Measurements from ENCODE around the gene KANSL1.

KANSL1 gene

DNA sequence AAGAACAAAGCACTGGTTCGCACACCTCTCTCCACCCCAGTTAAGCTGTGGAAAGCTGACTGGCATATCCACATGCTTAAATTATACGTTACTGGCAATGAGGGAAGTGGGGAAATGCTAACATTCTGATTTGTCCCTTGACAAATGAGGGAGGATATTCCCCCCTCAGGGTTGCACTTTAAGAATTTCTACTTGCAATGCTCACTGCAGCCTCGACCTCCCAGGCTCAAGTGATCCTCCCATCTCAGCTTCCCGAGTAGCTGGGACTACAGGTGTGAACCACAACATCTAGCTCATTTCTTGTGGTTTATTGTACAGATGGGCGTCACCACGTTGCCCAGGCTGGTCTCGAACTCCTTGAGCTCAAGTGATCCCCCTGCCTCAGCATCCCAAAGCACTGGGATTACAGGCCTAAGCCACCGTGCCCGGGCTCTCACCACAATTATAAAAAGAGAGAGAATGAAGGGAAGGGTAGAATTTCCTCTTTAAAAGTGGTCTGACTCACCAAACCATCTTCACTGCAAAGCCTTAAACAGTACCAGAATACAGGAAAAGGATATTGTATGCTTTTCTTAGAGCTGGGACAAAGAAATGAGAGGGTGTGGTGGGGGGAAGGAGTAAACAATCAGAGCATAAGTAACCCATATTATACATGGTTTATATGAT, 38.9 kb downstream of the KANSL1 start:
- TF ChIP-seq RAD21 (IDR thresholded peaks at IDR 0.05; ENCODE audit: low read depth): no peak
- TF ChIP-seq, protein P1, sequence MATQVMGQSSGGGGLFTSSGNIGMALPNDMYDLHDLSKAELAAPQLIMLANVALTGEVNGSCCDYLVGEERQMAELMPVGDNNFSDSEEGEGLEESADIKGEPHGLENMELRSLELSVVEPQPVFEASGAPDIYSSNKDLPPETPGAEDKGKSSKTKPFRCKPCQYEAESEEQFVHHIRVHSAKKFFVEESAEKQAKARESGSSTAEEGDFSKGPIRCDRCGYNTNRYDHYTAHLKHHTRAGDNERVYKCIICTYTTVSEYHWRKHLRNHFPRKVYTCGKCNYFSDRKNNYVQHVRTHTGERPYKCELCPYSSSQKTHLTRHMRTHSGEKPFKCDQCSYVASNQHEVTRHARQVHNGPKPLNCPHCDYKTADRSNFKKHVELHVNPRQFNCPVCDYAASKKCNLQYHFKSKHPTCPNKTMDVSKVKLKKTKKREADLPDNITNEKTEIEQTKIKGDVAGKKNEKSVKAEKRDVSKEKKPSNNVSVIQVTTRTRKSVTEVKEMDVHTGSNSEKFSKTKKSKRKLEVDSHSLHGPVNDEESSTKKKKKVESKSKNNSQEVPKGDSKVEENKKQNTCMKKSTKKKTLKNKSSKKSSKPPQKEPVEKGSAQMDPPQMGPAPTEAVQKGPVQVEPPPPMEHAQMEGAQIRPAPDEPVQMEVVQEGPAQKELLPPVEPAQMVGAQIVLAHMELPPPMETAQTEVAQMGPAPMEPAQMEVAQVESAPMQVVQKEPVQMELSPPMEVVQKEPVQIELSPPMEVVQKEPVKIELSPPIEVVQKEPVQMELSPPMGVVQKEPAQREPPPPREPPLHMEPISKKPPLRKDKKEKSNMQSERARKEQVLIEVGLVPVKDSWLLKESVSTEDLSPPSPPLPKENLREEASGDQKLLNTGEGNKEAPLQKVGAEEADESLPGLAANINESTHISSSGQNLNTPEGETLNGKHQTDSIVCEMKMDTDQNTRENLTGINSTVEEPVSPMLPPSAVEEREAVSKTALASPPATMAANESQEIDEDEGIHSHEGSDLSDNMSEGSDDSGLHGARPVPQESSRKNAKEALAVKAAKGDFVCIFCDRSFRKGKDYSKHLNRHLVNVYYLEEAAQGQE (IDR thresholded peaks at IDR 0.05; ENCODE audit: low read depth): no peak
- no peak for TF ChIP-seq EGR1 (IDR thresholded peaks at IDR 0.05)
- TF ChIP-seq TAF1 (IDR thresholded peaks at IDR 0.05; ENCODE audit: low read depth): no peak
- TF ChIP-seq CREB1 (IDR thresholded peaks at IDR 0.05; ENCODE audit: low read depth): no peak
- no peak for TF ChIP-seq EP300 (IDR thresholded peaks at IDR 0.05; ENCODE audit: borderline replicate concordance)
- TF ChIP-seq TCF12 (IDR thresholded peaks at IDR 0.05; ENCODE audit: low read depth): no peak
- TF ChIP-seq YY1 (IDR thresholded peaks at IDR 0.05; ENCODE audit: low read depth): no peak
- no peak for TF ChIP-seq FOXM1 (IDR thresholded peaks at IDR 0.05; ENCODE audit: borderline replicate concordance, low read depth)

- no peak for TF ChIP-seq MAX (IDR thresholded peaks at IDR 0.05)
- TF ChIP-seq TAF1 (IDR thresholded peaks at IDR 0.05; ENCODE audit: low read depth): no peak
- TF ChIP-seq CREB1 (IDR thresholded peaks at IDR 0.05; ENCODE audit: low read depth): no peak
- no peak for TF ChIP-seq TEAD4 (IDR thresholded peaks at IDR 0.05)
- no peak for TF ChIP-seq YY1 (IDR thresholded peaks at IDR 0.05; ENCODE audit: low read depth)
- TF ChIP-seq, protein P1 (IDR thresholded peaks at IDR 0.05; ENCODE audit: low read depth): no peak
These were observed 40.8 kb downstream of the KANSL1 start for GRCh38 chr17:46152423-46152822.

- TF ChIP-seq RAD21 (IDR thresholded peaks at IDR 0.05; ENCODE audit: low read depth) (no peak), NFIC (IDR thresholded peaks at IDR 0.05) (no peak), TEAD4 (IDR thresholded peaks at IDR 0.05) (no peak)
- TF ChIP-seq, protein P1 (IDR thresholded peaks at IDR 0.05; ENCODE audit: low read depth): no peak
These were observed 41.5 kb downstream of the KANSL1 start for GRCh38 chr17:46151762-46152161.

GRCh38 chr17:46150216-46150963, 42.8 kb downstream of the KANSL1 start:
- TF ChIP-seq YY1 (IDR thresholded peaks at IDR 0.05; ENCODE audit: low read depth) (no peak), CEBPB (IDR thresholded peaks at IDR 0.05) (no peak), FOXM1 (IDR thresholded peaks at IDR 0.05; ENCODE audit: borderline replicate concordance, low read depth) (no peak), TCF12 (IDR thresholded peaks at IDR 0.05; ENCODE audit: low read depth) (no peak), CREB1 (IDR thresholded peaks at IDR 0.05; ENCODE audit: low read depth) (no peak)

- TF ChIP-seq ZBTB7A (IDR thresholded peaks at IDR 0.05; ENCODE audit: low read depth) (no peak), MAX (IDR thresholded peaks at IDR 0.05) (no peak), RAD21 (IDR thresholded peaks at IDR 0.05; ENCODE audit: low read depth) (no peak), CEBPB (IDR thresholded peaks at IDR 0.05) (no peak), CREB1 (IDR thresholded peaks at IDR 0.05; ENCODE audit: low read depth) (no peak), EGR1 (IDR thresholded peaks at IDR 0.05) (no peak), TAF1 (IDR thresholded peaks at IDR 0.05; ENCODE audit: low read depth) (no peak), TEAD4 (IDR thresholded peaks at IDR 0.05) (no peak), FOXM1 (IDR thresholded peaks at IDR 0.05; ENCODE audit: borderline replicate concordance, low read depth) (no peak), EP300 (IDR thresholded peaks at IDR 0.05; ENCODE audit: borderline replicate concordance) (no peak), USF1 (IDR thresholded peaks at IDR 0.05) (no peak), TCF12 (IDR thresholded peaks at IDR 0.05; ENCODE audit: low read depth) (no peak), YY1 (IDR thresholded peaks at IDR 0.05; ENCODE audit: low read depth) (no peak), NFIC (IDR thresholded peaks at IDR 0.05) (no peak)
- TF ChIP-seq, protein P1 (IDR thresholded peaks at IDR 0.05; ENCODE audit: low read depth): no peak
These were observed 45.0 kb downstream of the KANSL1 start for GRCh38 chr17:46148247-46148646.
